SK-N-DZ (cell line): ENCODE data around the gene GCNT4. TPM values are rescaled to one million over a fixed set of nuclear protein-coding genes. Genes with fewer than 3 reads are reported as not detected.
"Not testable (repeated sequence)": the region's sequence is repeated elsewhere in the genome, so short reads cannot be mapped to it uniquely, and the experiment has no call there.

Experiments
- DNase-seq: peaks from one replicate; pipeline ENCODE4 v3.0.0-alpha.2; 2015; ENCODE audit warnings: low spot score
- polyA plus RNA-seq, 2 experiments: library from polyadenylated mRNA; depleted of rRNA; stranded (reverse); fragments of >200 nt; gene quantifications; 2 replicates each; pipeline ENCODE4 v1.2.3, GENCODE V29; 2014

Gene GCNT4, protein sequence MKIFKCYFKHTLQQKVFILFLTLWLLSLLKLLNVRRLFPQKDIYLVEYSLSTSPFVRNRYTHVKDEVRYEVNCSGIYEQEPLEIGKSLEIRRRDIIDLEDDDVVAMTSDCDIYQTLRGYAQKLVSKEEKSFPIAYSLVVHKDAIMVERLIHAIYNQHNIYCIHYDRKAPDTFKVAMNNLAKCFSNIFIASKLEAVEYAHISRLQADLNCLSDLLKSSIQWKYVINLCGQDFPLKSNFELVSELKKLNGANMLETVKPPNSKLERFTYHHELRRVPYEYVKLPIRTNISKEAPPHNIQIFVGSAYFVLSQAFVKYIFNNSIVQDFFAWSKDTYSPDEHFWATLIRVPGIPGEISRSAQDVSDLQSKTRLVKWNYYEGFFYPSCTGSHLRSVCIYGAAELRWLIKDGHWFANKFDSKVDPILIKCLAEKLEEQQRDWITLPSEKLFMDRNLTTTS
- not detected in 2 replicates for polyA plus RNA-seq (2014; cell fraction: cytosol; rRNA removed)
- not detected in 2 replicates for polyA plus RNA-seq (2014; cell fraction: nucleus; rRNA removed)

GRCh38 chr5:75052192-75053053 is at the start of gene GCNT4:
Gene GCNT4 (minus strand): TSS chr5:75052558. CDS start chr5:75030037, 22,521 bp downstream.
- no peak for DNase-seq

DNA sequence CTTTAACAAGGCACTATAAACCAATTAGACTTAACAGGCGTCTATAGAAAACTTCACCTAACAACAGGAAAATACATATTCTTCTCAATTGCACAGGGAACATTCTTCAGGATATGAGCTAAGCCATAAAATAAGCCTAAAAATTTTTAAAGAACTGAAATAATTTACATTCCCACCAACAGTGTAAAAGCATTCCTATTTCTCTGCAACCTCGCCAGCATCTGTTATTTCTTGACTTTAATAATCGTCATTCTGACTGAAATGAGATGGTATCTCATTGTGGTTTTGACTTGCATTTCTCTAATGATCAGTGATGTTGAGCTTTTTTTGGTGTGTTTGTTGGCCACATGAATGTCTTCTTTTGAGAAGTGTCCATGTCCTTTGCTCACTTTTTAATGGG is 43.6 kb upstream of the GCNT4 start:
- not testable (repeated sequence) for DNase-seq

- no peak for DNase-seq
Observed at GRCh38 chr5:75091597-75091996, 39.2 kb upstream of the GCNT4 start.

DNA sequence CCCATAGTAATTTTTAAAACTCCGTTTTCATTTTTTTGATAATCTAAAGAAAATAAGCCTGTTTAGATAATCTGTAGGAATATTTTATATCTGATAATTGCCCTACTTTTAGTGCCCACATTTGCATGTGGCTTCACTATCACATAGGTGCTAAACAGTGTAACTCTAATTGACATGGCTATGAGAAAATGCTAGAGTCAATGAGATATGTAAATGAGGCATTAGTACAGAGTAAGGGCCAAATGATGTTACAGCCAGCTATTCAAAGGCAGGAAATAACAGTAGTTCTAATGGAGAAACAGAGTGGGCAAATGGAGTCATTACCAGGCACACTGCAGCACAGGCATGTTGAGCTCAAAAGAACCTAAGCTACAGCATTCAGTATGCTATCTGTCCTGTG is 37.3 kb upstream of the GCNT4 start:
- no peak for DNase-seq

DNA sequence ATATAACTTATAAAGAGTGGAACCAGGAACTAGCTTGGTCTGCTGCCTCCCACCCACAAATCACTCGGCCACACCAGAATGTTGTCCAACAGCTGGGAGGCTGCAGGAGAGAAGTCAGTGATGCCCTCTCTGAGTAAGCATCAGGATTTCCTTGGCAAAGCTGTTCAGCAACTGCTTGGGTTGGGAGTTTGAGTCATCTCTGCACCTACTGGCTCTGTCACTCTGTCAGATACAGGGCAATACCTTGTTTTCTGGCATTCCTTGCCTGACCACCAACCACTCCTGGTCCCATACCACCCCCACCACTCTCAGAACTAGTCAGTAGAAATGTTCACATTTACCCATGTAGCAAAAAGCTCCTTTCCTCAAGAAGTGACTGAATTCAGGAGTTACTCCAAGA is 36.8 kb upstream of the GCNT4 start:
- no peak for DNase-seq

DNA sequence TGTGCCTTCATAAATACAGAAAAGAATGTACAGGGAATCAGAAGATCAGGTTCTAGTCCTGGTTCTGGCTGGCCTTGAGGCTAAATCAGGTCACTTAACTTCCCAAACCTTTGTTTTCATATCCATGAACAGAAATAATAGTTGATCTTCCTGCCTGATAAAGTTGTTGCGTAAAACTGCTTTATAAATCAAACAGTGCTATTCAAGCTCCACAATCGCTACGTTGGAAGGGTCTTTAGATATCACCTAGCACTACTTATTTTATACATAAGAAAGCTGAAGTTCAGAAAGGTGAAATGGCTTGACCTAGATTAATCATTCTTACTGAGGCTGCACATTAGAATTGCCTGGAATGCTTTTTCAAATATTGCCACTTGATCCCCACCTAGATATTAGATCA is 36.3 kb upstream of the GCNT4 start:
- no peak for DNase-seq

- DNase-seq = no peak
Observed at GRCh38 chr5:75081510-75081909, 29.2 kb upstream of the GCNT4 start.

- DNase-seq = not testable (repeated sequence)
Observed at GRCh38 chr5:75079346-75079745, 27.0 kb upstream of the GCNT4 start.

- DNase-seq = no peak
Observed at GRCh38 chr5:75078027-75078426, 25.7 kb upstream of the GCNT4 start.

- no peak for DNase-seq
Observed at GRCh38 chr5:75072061-75072460, 19.7 kb upstream of the GCNT4 start.

DNA sequence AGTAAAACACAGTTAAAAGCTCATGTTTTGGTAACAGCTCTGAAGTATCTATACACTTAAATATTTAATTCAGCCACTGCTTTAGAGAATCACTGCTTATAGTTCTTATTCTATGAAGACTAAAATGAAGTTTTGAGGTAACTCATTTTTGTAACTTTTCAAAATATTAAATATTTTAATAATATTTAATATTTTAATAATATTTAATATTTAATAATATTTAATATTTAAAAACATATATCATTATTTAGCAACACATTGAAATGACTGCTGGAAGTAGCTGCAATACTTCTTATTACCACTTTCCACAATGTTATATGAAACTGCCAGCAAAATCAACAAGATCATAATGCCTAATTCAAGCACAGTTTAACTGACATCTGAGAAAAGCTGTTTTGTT is 18.7 kb upstream of the GCNT4 start:
- DNase-seq = no peak

DNA sequence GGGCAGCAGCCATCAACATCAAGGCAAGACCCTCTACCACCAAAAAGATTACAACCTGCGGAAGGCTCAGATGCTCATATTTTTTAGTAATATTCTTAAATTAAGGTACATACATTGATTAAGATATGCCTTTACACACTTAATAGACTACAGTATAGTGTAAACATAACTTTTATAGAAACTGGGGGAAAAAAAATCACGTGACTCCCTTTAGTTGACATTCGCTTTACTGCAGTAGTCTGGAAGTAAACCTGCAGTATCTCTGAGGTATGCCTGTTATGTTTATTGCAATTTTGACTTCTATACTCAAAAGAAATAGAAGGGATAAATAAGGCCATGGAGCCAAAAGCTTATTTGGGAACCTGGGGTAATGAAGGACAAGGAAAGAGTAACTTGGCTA is 15.1 kb upstream of the GCNT4 start:
- no peak for DNase-seq

DNA sequence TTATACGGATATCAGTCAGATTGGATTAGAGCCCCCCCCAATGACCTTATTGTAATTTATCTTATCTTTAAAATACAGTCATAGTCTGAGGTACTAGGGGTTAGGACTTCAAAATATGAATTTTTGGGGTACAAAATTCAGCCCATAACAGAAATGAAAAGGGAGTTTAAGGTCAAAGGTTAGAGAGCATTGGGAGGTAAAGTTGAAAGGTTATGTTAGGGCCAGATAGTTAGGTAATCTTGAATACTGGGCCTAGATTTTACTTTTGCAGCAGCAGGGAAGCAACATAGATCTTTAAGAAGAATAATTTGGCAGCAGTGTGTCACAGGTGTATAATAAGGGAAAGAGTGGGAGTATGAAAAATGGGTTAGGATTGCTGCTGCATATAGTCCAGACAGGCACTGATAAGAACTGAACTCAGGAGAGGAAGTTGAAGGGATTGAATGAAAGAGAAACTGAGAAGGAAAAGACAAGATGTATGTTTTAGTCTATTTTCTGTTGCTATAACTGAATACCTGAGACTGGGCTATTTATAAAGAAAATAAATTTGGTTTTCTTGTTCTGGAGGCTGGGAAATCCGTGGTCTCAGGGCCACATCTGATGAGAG is 10.7 kb upstream of the GCNT4 start:
- DNase-seq = no peak

DNA sequence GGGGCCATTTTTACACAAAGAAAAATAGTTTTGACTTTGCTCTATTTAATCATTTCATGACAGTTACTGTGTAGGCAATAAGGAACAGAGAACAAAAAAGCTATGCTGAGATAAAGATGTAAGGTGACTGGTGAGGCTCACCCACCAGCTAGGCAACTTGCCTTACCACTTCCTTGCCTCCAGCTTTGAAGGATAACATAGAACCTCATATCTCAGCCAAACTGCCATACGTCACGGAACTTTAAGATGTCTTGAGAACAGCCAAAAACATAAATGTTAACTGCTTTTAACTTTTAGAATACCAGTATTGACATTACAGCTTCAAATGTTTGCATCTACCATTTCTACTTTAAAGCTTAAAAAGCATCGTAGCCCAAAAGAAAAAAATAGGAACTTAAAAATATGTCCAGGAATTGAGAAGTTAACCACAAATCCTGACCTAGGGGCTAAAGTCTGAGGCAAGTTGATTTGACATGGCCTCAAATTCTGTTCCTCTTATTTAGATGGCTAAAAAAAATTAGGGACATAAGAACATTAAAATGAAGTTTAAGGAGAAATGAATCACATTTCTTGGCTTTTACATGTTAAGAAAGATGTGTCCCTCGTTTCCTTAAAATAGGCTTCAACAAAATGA is 7.7 kb upstream of the GCNT4 start:
- DNase-seq = no peak

GRCh38 chr5:75058986-75059535 is 6.7 kb upstream of the GCNT4 start:
- DNase-seq = no peak

- DNase-seq = no peak
Observed at GRCh38 chr5:75057561-75057960, 5.2 kb upstream of the GCNT4 start.

GRCh38 chr5:75055727-75056144 is 3.4 kb upstream of the GCNT4 start:
- no peak for DNase-seq

DNA sequence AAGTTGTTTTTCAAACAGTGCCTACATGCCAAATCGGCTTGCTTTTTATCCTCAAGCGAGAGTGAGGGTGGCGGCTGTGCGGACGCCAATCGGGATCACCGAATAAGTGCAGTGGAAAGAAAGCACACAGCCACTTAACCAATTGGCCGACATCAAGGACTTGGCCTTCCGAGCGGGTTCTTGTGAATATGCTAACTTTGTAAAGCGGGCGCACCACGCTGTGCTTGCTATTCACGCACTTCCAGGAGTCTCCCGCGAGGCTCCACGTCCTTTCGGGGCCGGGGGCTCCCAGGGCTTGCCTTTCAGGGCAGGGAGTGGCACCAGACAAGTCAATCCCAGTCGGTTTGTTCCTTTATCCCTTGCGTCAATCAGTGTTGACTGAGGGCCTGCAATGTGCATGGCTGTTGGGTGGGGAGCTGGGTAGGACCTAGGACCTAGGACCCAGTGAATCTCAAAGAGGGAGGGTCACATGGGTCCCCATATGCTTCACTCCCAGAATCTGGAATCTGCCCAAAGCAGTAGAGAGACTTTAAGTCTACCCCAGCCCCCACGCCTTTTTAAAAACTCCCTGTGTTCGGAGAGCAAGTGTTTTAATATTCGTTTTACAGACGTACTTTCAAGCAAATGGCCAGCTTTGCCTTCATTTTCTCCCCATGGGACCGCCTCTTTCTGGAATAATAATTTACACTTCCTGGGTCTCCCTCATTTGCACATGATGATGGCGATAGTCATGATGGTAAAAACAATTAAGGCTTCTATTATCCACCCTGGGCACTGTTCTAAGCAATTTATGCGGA is 2.0 kb upstream of the GCNT4 start:
- DNase-seq = no peak

- DNase-seq = no peak
Observed at GRCh38 chr5:75053304-75054133, 1.2 kb upstream of the GCNT4 start.

- no peak for DNase-seq
Observed at GRCh38 chr5:75053054-75053303, 621 bp upstream of the GCNT4 start.
